ENCODE measurements around the gene ALK. TPM values are rescaled to one million over a fixed set of nuclear protein-coding genes. Genes with fewer than 3 reads are reported as not detected.

Gene ALK
- total RNA-seq, 2 experiments from 2014 or later = not detected

DNA sequence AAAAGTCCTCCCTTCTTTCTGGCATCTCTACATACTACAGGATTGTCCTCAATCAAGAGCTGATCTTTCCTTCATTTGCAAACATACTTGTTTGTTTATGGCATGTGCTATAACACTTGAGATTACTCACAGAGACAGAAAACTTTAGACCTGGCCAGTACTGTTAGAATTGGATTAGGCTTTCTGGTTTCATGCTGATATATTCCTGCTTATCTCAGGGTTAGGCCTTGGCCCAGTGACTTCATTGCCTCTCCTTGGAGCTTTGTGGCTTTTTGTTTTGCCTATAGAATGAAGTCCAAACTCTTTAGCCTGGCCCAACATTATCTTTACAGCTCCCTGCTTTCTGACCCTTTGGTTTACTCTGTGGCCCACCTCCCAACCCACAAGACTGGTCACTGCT, 363.3 kb downstream of the ALK start:
- Mint-ChIP-seq H3K36me3 (no peaks in the 10 kb centered on the region), H3K27ac (no peak overlapping the region), H3K4me3 (no peak overlapping the region), H3K4me1 (no peaks in the 10 kb centered on the region), H3K27me3 (peaks cover 5% of the 10 kb centered on the region), H3K9me3 (no peaks in the 10 kb centered on the region)
- DNase-seq = no peak
- POLR2A ChIA-PET = no interaction called here
- no peak for ATAC-seq (ENCODE audit: low read depth)

DNA sequence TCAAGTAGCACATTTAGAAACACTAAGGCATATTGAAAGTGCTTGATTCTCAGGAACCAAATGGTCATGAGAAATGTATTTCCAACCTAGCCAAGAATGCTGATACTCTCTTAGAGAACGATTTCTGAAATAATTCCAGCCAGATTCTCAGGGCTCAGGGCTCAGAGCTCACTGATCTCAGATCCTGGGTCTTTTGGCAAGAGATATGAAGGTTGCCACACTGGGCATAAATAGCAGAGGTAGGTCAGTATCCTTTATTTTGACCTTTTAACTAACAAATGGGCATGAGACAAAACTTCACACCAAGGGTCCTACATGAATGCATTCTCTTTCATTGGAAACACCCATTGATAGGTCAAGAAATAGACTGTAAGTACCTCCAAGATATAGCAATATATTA, 364.1 kb downstream of the ALK start:
- no peaks in the 10 kb centered on the region for H3K4me1 Mint-ChIP-seq
- ATAC-seq (ENCODE audit: low read depth) (no peak), DNase-seq (no peak)
- no peaks in the 10 kb centered on the region for H3K9me3 Mint-ChIP-seq
- no peak overlapping the region for H3K4me3 Mint-ChIP-seq
- H3K27ac Mint-ChIP-seq = no peak overlapping the region
- H3K27me3 Mint-ChIP-seq = peaks cover 8% of the 10 kb centered on the region
- H3K36me3 Mint-ChIP-seq = no peaks in the 10 kb centered on the region
- POLR2A ChIA-PET = no interaction called here

DNA sequence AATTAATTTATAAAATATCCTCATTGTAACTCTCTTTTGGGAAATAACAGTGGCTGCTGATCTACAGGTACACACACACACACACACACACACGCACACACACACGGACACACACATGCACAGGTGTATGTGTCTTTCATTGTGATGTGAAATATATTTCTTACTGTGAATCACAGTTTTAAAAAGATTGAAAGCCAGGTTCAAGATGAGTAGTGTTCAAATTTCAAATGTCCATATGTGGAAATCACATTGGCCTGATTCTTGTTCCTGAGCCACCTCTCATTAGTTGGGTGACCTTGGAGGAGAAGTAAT, 372.4 kb downstream of the ALK start:
- ATAC-seq (ENCODE audit: low read depth) (no peak), DNase-seq (no peak)
- Mint-ChIP-seq H3K36me3 (no peaks in the 10 kb centered on the region), H3K27ac (no peak overlapping the region), H3K4me3 (no peak overlapping the region), H3K27me3 (peaks cover 13% of the 10 kb centered on the region), H3K4me1 (no peaks in the 10 kb centered on the region), H3K9me3 (no peaks in the 10 kb centered on the region)
- POLR2A ChIA-PET = no interaction called here

DNA sequence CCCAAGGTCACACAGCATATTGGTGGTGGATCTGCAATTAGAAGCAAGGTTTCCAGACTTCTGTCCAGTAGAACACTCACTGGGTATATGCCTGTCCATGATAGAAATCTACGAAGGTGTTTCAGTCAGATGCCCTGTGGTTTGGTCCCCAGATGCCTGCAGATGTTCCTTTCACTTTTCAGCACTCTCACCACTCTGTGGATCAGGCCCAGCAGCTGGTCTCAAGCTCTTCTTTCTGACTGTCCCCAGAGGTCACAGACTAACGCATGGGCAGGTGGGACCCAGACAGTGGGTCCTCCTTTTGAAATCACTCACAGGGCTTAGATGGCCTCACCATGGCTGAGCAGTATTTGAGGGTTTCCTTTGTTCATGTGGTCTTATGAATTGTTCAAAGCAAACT, 376.5 kb downstream of the ALK start:
- no peak for DNase-seq
- no peak for ATAC-seq (ENCODE audit: low read depth)
- POLR2A ChIA-PET = no interaction called here
- H3K4me3 Mint-ChIP-seq = no peak overlapping the region
- peaks cover 16% of the 10 kb centered on the region for H3K27me3 Mint-ChIP-seq
- H3K36me3 Mint-ChIP-seq = no peaks in the 10 kb centered on the region
- no peak overlapping the region for H3K27ac Mint-ChIP-seq
- no peaks in the 10 kb centered on the region for H3K9me3 Mint-ChIP-seq
- no peaks in the 10 kb centered on the region for H3K4me1 Mint-ChIP-seq

DNA sequence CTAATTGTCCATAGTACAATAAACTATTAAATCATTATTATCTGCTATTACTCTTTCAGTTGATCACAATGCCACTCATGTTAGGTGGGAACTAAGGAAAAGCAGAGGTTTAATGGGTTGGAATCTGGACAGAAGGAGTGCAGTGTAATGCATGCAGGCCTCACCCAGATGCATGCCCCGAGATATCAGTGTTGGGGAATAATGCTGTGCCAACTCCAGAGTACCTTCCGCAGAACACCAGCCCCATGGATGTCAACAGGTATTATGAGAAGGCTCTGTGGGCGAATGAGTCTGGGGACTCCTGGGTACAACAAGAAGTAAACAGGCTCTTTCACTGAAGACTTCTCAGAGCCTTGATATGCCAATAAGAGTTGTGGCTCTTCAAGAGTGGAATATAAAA, 377.4 kb downstream of the ALK start:
- H3K9me3 Mint-ChIP-seq = no peaks in the 10 kb centered on the region
- H3K27me3 Mint-ChIP-seq = peaks cover 19% of the 10 kb centered on the region
- H3K36me3 Mint-ChIP-seq = no peaks in the 10 kb centered on the region
- H3K27ac Mint-ChIP-seq = no peak overlapping the region
- no peak for ATAC-seq (ENCODE audit: low read depth)
- H3K4me3 Mint-ChIP-seq = no peak overlapping the region
- no peak for DNase-seq
- H3K4me1 Mint-ChIP-seq = no peaks in the 10 kb centered on the region
- POLR2A ChIA-PET = no interaction called here

DNA sequence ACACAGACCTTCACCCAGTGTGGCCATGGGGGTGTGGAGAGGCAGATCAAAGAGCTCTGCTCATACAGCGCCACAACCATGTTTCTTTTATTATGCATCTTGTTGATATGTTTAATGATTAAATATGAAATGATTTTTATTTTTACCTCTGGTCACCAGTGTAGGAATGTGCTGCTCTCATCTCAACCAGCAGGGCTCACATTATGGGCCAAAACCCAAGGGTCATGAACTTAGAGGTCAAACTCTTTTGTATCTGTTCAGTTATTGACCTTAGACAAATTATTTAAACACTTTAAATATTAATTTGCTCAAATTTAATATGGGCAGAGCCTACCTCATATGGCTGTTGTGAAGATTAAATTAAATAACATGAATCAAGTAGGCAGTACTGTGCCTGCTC, 386.2 kb downstream of the ALK start:
- H3K27me3 Mint-ChIP-seq = peaks cover 23% of the 10 kb centered on the region
- no peak overlapping the region for H3K4me3 Mint-ChIP-seq
- no peaks in the 10 kb centered on the region for H3K9me3 Mint-ChIP-seq
- H3K4me1 Mint-ChIP-seq = no peaks in the 10 kb centered on the region
- POLR2A ChIA-PET = no interaction called here
- ATAC-seq (ENCODE audit: low read depth) (no peak), DNase-seq (no peak)
- no peaks in the 10 kb centered on the region for H3K36me3 Mint-ChIP-seq
- no peak overlapping the region for H3K27ac Mint-ChIP-seq

DNA sequence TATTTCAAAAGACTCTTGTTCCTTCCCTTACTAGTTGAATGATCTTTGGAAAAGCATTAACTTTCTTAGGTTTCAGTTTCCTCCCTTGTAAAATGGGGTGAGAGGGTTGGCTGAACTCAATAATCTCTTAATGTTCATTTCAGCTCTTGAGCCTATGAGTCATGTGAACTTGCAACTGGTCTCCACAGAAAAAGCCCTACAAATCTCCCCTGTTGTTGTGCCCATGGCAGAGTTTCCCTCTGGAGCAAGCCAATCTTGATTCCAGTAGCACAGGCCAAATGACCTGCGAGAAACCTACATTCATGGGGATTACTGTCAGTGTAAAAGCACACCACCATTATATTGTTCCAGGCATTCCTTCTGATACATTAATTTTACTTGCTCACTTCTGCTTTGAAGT, 388.9 kb downstream of the ALK start:
- no peak for DNase-seq
- Mint-ChIP-seq H3K4me3 (no peak overlapping the region), H3K27ac (no peak overlapping the region), H3K36me3 (no peaks in the 10 kb centered on the region), H3K27me3 (peaks cover 21% of the 10 kb centered on the region), H3K9me3 (no peaks in the 10 kb centered on the region), H3K4me1 (peaks cover 4% of the 10 kb centered on the region)
- no peak for ATAC-seq (ENCODE audit: low read depth)
- POLR2A ChIA-PET = no interaction called here

DNA sequence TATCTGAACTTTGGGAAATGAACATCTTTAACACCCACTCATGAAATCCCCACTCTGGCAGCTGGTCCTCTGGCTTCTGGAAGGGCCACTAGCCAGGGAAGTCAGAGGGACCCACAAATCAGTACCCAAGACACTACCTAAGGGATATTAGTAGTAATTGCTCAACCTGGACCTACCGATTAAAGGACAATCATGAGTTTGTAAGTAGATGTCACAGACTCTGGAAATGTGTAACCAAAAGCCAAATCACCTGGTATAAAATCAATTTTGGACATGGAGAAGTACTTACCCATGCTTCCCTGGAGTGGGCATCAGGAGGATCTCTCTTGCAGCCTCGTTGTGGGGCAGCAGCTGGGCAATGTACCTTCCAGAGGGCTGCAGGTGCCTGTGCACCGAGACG, 389.8 kb downstream of the ALK start:
- no peak for ATAC-seq (ENCODE audit: low read depth)
- Mint-ChIP-seq H3K27ac (no peak overlapping the region), H3K4me3 (no peak overlapping the region), H3K9me3 (no peaks in the 10 kb centered on the region), H3K36me3 (no peaks in the 10 kb centered on the region), H3K4me1 (peaks cover 4% of the 10 kb centered on the region), H3K27me3 (peaks cover 21% of the 10 kb centered on the region)
- POLR2A ChIA-PET = no interaction called here
- no peak for DNase-seq

DNA sequence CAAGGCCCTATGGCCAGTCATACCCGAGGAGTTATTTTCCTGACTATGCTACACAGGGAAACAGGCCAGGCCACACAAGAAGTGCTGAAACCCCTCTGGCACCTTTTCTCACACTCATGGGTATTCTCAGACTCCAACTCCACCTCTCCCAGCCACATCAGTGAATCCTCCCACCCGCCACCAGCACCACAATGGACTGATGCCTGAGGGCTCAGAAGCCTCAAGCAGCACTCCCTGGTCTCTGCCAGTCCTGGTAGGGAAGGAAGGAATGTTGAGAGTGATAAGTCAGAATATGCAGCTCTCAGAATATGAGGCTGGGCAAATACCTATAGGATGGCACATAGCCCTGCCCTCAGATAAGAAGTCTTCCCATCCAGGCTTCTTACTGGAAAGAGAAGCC, 391.1 kb downstream of the ALK start:
- ATAC-seq (ENCODE audit: low read depth) = no peak
- Mint-ChIP-seq H3K9me3 (no peaks in the 10 kb centered on the region), H3K36me3 (no peaks in the 10 kb centered on the region), H3K4me3 (no peak overlapping the region), H3K4me1 (peaks cover 4% of the 10 kb centered on the region), H3K27me3 (peaks cover 21% of the 10 kb centered on the region), H3K27ac (no peak overlapping the region)
- no peak for DNase-seq
- POLR2A ChIA-PET = no interaction called here

DNA sequence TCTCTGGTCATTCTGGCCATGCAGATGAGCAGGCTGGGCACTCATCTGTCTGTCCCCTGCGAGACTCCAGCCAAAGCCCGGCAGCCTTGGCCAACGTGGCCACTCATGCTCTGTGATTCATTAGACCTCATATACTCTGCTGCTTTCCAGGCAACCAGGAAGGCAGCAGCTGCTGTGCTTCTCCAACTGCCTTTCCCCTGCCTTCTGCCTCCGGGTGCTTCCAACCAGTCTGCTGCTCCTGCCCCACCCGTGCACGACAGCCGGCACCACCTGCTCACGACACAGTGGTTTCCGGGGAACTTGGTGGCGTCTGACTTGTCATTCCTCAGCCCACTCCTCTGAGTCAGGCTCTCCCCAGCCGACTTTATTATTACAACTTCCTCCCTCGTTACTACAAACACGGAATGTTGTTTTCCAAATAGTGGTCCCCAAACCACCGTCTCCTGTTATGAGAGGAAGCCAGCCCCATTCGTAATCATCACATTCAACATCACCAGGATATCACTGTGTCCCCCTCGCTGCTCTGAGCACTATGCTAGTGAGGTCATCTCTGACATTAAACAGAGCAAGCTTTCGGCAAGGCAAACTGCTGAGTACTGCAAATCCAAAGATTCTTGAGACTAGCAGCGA, 392.4 kb downstream of the ALK start:
- H3K4me1 Mint-ChIP-seq = peaks cover 4% of the 10 kb centered on the region
- POLR2A ChIA-PET = no interaction called here
- no peaks in the 10 kb centered on the region for H3K9me3 Mint-ChIP-seq
- H3K27ac Mint-ChIP-seq = no peak overlapping the region
- no peak overlapping the region for H3K4me3 Mint-ChIP-seq
- ATAC-seq (ENCODE audit: low read depth) (no peak), DNase-seq (no peak)
- peaks cover 20% of the 10 kb centered on the region for H3K27me3 Mint-ChIP-seq
- H3K36me3 Mint-ChIP-seq = no peaks in the 10 kb centered on the region

DNA sequence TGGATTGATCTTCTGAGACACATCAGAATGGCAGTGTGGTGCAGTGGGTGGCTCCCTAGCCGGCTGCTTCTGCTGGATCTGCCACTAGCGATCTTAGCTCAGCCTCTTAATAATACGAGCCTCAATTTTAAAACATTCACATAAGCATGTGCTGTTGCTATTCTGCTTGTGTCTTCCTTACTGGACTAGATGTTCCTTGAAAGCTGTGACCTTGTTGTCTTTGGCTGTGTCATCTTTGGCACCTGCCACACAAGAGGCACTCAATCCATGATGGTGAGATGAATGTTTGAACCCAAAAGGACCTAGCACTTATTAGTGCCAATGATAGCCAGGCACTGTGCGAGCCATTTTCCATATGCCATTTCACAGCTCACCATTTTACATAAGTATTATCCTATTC, 393.0 kb downstream of the ALK start:
- Mint-ChIP-seq H3K9me3 (no peaks in the 10 kb centered on the region), H3K27me3 (peaks cover 15% of the 10 kb centered on the region), H3K36me3 (no peaks in the 10 kb centered on the region), H3K4me1 (peaks cover 4% of the 10 kb centered on the region), H3K4me3 (no peak overlapping the region), H3K27ac (no peak overlapping the region)
- POLR2A ChIA-PET = no interaction called here
- ATAC-seq (ENCODE audit: low read depth) = no peak
- no peak for DNase-seq

DNA sequence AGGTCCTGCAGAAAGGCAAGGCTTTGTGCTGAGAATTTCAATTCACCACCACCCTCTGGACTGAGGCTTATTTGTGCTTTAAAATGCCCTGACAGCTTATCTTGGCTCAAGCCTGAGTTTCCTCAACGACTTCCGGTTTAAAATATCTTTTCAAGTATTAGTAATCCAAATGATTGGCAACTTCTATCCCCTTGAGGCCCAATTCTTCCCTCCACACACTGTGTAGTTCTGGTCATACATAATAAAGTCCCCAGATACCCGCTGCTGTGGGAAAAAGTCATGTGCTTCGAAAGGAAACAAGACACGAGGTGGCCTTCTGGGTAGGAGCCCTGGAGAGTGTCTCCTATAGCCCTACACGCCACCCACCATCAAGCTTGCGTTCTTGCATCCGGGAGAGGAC, 393.4 kb downstream of the ALK start:
- Mint-ChIP-seq H3K27ac (no peak overlapping the region), H3K4me3 (no peak overlapping the region), H3K4me1 (peaks cover 4% of the 10 kb centered on the region), H3K36me3 (no peaks in the 10 kb centered on the region), H3K27me3 (peaks cover 15% of the 10 kb centered on the region), H3K9me3 (no peaks in the 10 kb centered on the region)
- ATAC-seq (ENCODE audit: low read depth) = no peak
- no peak for DNase-seq
- POLR2A ChIA-PET = no interaction called here

DNA sequence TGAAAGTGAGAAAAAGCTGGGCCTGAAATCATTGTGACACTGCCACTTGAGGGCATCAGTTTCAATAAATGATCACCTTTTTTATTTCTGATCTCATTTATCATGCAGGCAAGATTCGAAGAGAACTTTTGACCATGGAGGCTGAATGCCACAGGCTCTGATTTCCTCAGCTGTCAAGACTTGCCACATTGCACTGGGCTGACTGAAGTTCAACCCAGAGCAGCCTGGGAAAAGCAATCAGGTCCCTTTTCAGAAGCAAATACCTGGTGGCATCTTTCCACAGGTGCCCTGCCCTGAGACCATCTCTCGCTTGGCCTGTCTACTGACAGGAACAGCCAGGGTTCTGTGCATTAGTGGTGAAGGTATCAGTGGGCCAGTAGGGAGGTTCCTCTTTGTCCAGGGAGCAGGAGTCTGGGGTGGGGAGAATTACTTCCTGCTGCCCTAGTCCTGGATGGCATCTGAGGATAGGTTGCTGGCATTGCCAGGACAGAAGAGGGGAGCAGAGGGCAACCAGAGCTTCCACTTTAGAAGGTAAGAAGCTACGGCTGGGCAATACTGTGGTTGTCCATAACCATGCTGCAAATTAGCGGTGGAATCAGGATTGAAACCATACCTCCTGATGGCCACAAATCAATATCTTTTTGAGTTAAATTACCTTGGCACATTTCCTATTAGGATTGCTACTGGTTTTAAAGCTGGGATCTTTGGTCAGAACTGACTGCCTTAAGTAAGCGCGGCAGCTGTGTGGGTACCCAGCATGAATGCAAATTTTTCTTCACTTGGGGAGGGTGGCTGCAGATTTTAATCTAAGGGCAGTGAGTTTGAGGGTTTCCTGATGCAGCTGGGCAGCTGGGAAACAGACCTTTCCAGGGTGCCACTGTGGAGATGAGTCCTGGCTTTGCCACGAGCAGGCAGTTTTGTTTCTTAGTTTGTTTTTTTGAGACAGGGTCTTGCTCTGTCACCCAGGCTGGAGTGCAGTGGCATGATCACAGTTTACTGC, 394.5 kb downstream of the ALK start:
- no peak overlapping the region for H3K4me3 Mint-ChIP-seq
- no peak for ATAC-seq (ENCODE audit: low read depth)
- POLR2A ChIA-PET = no interaction called here
- no peak overlapping the region for H3K27ac Mint-ChIP-seq
- peaks cover 4% of the 10 kb centered on the region for H3K4me1 Mint-ChIP-seq
- H3K36me3 Mint-ChIP-seq = no peaks in the 10 kb centered on the region
- no peaks in the 10 kb centered on the region for H3K9me3 Mint-ChIP-seq
- no peak for DNase-seq
- H3K27me3 Mint-ChIP-seq = peaks cover 15% of the 10 kb centered on the region

DNA sequence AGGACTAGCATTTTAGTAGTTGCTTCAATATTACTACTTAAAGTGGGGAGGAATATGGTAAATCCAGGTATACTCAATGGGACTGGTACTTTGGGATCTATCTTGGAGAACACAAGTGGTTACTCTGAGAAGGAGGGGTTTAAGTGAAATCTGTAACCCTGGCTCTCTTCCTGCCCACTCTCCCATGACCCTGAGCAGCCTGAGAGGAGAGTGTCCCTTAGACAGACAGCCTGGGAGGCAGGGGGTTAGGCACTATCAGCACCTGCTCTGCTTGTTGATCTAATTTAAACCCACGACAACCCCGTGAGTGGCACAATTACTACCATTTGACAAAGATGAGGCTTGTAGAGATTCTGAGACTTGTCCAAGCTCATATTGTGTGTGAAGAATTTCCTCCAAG, 395.5 kb downstream of the ALK start:
- Mint-ChIP-seq H3K27ac (no peak overlapping the region), H3K27me3 (peaks cover 11% of the 10 kb centered on the region), H3K4me3 (no peak overlapping the region), H3K9me3 (no peaks in the 10 kb centered on the region), H3K36me3 (no peaks in the 10 kb centered on the region), H3K4me1 (peaks cover 4% of the 10 kb centered on the region)
- ATAC-seq (ENCODE audit: low read depth) = no peak
- POLR2A ChIA-PET = no interaction called here
- no peak for DNase-seq
